ENCODE data around the gene TAC3.
"Not testable (repeated sequence)": the region's sequence is repeated elsewhere in the genome, so short reads cannot be mapped to it uniquely, and the experiment has no call there.

Gene TAC3

DNA sequence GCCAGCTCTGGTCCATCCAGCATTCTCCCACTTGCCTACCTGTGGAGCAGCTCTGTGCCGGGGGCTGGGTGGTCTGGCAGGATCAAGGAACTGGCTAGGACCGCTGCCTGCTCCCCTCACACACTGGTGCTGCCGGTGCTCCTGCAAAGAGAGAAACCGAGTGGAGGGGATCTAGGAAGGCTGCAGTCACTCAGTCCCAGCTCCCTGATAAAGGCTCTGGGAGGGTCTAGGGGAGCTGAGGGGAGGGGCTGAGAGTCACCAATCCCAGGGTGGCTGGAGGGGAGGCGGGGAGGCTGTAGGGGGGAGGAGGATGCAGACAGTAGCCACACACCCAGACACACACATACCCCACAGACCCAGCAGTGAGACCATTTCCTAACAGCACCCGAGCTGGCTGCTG lies at the start of gene TAC3:
TSS of gene TAC3 (minus strand) at position 182 of the 400 bp plus-strand sequence. CDS start 732 bp downstream, outside the sequence.
- DNase-seq (ENCODE audit: low spot score): no peak

GRCh38 chr12:57063991-57064685 lies 47.8 kb upstream of the TAC3 start:
- DNase-seq (ENCODE audit: low spot score): peak; percentile 64

DNA sequence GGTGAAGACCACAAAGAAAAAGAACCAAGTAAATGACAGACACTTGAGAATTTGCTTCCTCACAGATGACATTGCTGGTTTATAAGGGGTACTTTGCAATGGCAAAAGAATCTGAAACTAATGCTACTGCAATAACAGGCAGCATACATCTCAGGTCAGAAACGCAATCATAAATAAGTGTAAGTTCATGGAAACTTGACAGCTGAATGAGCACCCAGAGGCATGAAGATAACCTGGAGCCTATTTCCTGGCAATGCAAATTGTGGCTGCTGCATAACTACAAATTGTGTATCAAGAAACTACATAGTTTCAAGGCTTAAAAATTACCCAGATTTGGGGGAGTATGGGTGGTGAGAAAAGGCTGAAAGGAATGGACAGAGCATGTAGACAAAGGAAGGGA lies 42.1 kb upstream of the TAC3 start:
- DNase-seq (ENCODE audit: low spot score): no peak

- no peak for DNase-seq (ENCODE audit: low spot score)
Measured at GRCh38 chr12:57057067-57057751, 40.9 kb upstream of the TAC3 start.

DNA sequence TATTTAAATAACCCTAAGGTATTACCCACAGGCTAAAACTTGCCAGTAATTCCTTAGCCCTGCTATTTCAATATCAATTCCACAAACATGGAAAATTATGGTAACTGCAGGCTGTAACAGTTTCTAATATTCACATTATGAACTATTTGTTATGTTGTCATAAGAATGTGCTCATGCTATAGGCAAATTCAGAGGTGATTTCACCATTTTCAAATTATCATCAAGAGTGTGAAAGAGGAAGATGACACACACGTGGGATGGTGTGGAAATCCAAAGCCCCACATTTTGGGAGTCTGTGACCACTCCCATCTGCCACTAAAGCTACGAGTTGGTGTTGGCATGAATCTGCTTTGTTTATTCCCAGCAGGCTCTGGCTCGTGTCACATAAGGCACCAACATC lies 39.5 kb upstream of the TAC3 start:
- DNase-seq (ENCODE audit: low spot score): no peak

DNA sequence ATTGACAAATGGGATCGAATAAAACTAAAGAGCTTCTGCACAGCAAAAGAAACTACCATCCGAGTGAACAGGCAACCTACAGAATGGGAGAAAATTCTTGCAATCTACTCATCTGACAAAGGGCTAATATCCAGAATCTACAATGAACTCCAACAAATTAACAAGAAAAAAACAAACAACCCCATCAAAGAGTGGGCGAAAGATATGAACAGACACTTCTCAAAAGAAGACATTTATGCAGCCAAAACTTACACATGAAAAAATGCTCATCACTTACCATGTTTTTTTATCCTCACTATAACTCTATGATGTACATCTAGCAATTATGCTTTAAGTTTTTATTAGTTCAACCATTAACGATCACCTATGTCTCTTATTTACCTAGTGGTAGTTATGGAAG lies 37.6 kb upstream of the TAC3 start:
- DNase-seq (ENCODE audit: low spot score): not testable (repeated sequence)

GRCh38 chr12:57053146-57053545 lies 36.8 kb upstream of the TAC3 start:
- DNase-seq (ENCODE audit: low spot score): not testable (repeated sequence)

DNA sequence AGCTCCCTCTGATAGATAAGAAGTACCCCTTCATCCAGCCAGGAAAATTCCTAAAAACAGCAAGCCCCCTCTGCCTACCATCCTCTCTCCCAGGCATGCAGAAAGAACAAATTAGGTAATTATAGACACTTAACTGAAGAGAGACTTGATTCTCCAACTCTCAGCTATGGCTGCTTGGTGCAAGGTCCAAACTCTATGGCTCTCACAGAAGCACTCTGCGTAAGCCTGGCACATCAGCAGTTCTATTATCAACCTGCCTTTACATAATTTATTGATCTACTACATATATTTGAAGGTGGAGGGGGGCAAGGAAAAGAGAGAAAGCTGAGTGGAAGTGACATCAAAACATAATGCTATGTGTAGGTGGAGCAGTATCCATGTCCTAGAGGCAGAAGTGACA lies 34.7 kb upstream of the TAC3 start:
- DNase-seq (ENCODE audit: low spot score): no peak

GRCh38 chr12:57049890-57050289 lies 33.6 kb upstream of the TAC3 start, which contains the start of gene MYO1A:
TSS of gene MYO1A (minus strand) at chr12:57050129. CDS start at chr12:57048323, 1,806 bp downstream.
- no peak for DNase-seq (ENCODE audit: low spot score)

DNA sequence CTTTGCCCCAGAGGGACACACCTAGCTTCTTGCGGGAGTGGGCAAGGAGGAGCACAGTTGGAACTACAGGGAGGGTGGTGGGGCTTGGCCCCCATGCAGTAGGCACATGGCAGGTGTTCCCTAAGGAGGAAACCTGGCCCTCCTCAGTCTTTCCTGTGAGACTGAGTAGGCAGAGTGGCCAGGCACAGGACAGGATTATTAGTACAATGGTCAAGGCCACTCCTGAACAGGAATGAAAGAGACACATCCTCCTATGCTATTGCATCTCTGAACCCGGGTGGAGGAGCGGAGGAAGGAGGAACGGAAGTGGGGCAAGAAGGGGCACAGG lies 32.8 kb upstream of the TAC3 start:
- DNase-seq (ENCODE audit: low spot score): no peak

DNA sequence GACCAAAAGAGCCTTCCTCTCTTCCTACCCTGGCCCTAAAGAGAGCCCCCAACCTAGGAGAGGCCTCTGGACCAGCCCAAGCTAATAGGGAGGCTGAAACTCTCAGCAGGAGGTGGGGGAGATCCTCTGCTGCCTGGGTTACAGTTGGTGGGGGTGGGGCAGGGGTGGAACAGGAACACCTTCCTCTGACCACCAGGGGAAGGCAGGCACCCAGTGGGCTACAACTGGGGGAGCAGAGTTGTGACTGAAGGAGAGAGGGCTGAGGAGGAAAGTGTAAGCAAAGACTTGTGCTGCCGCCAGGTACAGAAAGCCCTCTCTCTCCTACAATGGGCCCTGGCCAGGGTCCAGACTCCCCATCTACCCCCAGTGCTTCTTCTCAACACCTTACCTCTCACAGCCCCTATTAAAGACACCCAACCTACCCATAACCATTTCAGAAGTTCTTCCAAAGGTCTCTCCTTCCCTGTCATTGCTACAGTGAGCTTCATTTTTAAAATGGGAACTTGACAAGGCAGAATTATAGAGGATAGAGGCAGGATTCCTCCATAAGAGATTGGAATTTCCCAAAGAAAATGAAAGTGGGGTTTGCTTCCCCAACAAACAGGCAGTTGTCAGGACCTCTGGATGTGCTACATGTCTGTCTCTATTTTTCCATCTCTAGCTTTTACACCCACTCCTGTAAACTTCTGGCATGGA lies 32.2 kb upstream of the TAC3 start:
- no peak for DNase-seq (ENCODE audit: low spot score)

DNA sequence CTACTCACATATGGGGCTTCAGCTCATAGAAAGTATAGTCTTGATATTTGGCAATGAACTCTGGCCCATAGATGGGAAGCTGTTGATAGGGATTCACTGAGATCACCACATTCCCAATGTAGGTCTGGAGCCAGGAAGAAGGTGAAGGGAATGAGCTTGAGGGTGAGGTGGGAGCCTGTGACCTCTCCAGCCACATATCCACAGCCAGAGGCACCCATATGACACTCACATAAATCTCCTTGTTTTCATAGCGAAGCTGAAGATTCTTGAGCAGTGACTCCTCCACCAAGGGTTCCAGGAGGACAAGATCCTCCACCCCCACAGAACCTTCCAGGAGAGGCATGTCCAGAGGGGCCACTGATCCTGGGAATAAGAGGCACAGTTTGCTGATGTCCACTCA lies 31.7 kb upstream of the TAC3 start:
- no peak for DNase-seq (ENCODE audit: low spot score)

DNA sequence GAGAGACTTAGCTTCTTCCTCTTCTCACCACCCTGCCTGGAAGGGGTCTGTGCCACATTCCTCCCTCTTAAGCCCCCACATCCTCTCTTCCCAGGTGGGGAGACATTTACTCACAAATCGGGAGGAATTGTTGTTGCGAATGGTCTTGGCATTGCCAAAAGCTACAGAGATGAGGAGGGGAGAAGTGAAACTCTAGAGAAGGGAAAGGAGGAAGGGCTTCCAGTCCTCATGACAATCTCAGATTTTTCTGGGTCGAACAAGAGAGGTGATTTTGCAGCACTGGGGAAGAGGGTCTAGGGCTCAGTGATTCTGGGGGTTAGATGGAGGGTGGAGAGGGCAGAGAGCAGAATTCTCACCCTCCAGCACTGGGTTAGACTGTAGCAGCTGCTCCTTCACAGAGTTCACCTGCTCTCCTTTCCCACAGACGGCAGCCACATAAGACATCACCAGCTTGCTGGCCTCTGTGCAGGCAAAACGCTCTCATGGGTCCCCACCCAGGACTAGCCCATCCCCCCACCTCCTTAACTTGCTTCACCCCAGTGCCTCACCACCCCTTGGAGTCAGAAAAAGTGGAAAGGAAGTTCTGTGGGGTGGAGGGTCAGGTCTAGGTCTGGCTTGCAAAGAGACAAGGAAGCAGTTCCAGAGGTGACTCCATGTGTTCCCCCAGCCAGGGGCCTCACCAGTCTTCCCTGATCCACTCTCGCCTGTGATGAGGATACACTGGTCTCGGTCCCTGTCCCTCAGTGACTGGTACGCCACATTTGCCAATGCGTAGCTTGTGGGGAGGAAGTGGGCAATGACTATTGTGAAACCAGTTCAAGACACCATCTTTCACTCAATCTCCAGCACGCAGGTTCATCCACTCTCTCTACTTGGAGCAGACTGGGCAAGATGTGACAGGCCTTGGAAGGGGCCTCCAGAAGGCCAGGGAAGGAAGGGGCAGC lies 30.9 kb upstream of the TAC3 start:
- DNase-seq (ENCODE audit: low spot score): peak; percentile 73

DNA sequence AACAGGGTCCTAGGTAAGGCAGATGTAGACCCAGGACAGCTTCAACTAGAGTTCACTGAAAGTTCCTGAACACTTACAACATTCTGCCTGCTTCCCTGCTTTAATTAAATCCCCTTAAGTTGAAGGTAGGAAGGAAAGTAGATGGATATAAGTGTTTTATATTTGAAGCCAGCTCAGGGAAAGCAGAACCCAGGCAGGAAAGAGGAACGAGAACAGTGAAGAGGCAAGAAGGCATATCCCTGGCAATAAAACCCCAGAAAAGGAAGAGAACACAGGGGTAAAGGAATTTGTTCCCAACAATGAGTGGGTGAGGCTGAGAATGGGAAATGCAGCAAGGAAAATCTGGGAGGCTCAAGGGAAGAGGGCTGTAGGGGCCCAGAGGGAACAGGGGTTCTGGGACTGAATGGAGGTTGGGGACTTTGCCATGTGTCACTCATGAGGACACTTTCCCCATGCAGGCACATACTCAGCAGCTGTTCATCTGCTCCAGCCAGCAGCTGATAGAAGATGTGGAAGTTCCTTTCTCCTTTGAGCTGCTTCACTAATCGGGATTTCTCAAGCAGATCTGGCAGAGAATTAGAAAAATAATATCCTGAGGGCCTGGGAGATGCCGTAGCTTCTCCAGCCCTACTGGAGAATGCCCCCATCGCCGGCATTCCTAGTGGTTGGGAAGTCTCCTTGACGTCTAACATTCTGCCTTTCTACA lies 29.9 kb upstream of the TAC3 start:
- DNase-seq (ENCODE audit: low spot score): no peak

DNA sequence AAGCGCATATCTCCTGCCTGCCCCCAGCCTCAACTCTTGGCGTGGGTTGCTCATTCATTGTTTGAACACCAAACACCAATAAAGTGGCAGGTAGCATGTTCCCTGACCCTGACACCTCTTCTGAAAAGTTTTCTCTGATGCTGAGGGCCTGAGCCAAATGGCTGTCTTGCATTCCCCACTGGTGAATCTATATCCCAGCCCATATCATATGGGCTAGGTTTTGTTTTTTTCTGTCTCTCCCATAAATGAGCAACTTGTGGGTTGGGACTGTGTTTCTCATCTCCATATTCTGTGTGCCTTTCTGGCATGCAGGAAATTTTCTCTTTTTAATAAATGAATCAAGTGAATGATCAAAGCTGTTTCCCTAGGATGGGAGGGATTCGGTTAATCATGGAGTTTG lies 28.6 kb upstream of the TAC3 start:
- no peak for DNase-seq (ENCODE audit: low spot score)

GRCh38 chr12:57044468-57044867 lies 28.1 kb upstream of the TAC3 start:
- DNase-seq (ENCODE audit: low spot score): no peak

DNA sequence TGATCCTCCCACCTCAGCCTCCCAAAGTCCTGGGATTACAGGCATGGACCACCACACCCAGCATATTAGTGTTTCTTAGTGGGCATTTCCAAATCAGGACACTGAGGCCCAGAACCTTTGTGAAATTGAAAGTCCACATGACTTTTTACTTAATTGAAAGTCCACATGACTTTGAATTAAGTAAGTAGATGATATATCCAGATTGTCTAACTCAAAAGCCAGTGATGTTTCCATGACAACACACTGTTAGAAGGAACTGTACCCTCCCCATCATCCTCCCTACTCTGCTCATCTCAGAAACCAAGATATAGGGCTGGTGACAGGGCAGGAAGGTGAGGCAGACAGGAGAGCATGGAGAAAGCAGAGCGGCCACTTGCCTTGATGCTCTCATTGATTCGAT lies 26.4 kb upstream of the TAC3 start:
- no peak for DNase-seq (ENCODE audit: low spot score)

DNA sequence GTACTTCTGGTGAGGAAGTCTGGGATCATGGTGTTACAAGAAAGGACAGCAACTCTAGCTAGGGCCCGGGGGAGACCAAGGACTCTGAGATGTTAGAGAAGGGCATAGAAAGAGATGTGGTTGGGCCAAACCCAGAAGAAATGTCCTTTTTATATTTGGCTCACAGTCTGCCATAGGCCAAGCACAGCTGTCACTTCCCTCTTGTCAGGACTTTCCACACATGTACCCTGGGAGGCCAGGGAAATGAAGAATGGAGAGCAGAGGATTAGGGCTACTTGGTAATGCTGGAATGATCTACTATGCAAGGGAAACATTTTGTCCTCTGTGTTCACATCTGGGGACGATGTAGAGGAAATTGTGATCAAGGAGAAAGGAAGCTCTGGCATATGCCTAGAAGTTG lies 24.4 kb upstream of the TAC3 start:
- no peak for DNase-seq (ENCODE audit: low spot score)

DNA sequence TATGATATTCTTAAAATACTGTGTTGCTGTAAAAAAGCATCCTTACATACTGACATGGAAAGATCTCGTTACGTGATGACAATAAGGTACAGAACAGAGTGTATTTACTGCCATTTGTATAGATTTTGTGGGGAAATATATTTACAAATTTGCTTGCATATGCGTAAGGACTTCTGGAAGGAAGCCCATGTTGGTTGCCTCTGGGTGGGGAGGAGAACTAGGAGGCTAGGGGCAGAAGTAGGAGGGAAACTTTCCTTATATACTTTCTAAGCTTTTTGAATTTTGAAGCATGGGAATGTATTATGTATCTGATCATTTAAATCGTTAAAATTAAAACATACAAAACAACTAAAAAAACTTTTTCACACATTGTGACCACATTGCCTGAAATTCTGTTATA lies 23.9 kb upstream of the TAC3 start:
- no peak for DNase-seq (ENCODE audit: low spot score)

DNA sequence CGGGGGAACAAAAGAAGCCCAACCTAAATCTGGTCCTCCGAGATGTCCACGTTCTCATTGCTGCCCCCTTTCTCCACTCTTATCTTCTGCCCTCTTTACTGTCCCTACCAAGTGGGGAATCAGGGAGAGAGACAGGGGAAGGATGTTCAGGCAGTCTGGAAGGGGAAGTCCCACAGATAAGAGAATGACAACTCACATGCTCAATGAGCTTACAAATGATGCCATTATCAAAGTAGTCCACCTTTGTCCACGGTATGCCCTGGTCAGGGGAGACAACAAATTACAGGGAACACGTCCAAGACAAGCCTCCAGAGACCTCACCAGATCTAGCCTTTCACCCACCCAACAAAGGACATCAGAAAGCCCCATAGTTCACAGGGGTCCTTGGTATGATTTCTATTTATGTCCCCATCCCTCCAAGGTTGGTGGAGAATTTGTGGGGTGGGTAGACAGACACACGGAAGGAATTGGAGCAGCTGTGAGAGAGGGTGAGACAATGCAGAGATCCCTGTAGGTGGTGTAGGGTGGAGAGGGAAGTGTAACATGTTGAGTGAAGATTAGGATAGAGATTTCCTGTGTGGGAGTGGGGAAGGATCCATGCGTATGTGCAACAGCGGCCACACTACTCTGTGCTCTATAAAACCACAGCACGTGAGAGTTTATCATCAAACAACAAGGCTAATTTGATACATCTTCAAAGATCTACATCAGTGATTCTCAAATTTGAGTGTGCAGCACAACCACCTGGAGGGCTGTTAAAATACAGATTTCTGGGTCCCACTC lies 22.9 kb upstream of the TAC3 start:
- DNase-seq (ENCODE audit: low spot score): no peak

DNA sequence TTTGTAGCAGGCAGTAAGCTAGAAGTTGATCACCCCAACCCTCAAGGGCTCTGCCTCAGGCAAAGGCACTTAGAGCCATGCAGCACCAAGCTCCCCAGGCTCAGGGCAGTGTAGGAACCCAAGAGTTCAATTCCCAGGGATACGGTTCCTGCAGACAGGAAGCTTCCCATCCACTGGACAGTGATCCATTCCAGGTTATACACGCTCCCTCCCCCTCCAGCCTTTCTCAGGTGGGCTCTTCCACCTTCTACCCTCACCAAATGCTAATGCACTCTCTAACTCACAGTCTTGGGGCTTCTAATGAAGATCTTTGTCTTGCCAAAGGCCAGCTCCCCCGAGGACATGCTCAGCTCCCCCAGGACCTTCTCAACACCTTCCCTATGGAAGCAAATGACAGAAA lies 20.9 kb upstream of the TAC3 start:
- DNase-seq (ENCODE audit: low spot score): no peak

All from activated CD4-positive, alpha-beta T cell treated with anti-CD3 and anti-CD28 coated beads, Interleukin-2, Interleukin-4, amounts not matched to agents 100 ng/mL and 50 ng/mL, durations not matched to agents 16 hours and 8 hours (primary cell).